Measurements from ENCODE around the gene DDX1. TPM values are rescaled to one million over a fixed set of nuclear protein-coding genes. Genes with fewer than 3 reads are reported as not detected.

The DDX1 gene
- total RNA-seq, 1 experiment from 2014 or later: 62.6 TPM

- Histone ChIP-seq H3K9ac (ENCODE audit: low read length) (no peak overlapping the region), H3K79me2 (ENCODE audit: low read length) (peaks cover 38% of the 10 kb centered on the region), H3K4me1 (ENCODE audit: insufficient read depth, low read length) (peaks cover 18% of the 10 kb centered on the region; the same call in 1 of the 2 replicates), H3K4me2 (ENCODE audit: low read length) (peak overlapping the region; percentile 98; the same call in 1 of the 2 replicates), H2AFZ (ENCODE audit: low read length) (peak overlapping the region; percentile 100; the same call in 1 of the 2 replicates), H3K27me3 (ENCODE audit: low read length) (no peaks in the 10 kb centered on the region), H3K36me3 (ENCODE audit: low read depth, low read length) (no peaks in the 10 kb centered on the region), H4K20me1 (ENCODE audit: low read length) (no peaks in the 10 kb centered on the region), H3F3A (ENCODE audit: low read length, unreplicated experiment) (no peaks in the 10 kb centered on the region), H3K9me3 (ENCODE audit: low read length) (no peaks in the 10 kb centered on the region), H3K4me3 (ENCODE audit: low read length) (no peak overlapping the region), H3K27ac (ENCODE audit: low read length) (no peak overlapping the region), H3K9me2 (replicated peaks; ENCODE audit: low read length) (no peaks in the 10 kb centered on the region)
- POLR2A ChIA-PET (ENCODE audit: unreplicated experiment): no interaction called here
- intact Hi-C loops (cut with micrococcal nuclease): no loop called here
- no peak for TF ChIP-seq EZH2phosphoT487 (IDR thresholded peaks at IDR 0.05; ENCODE audit: borderline replicate concordance, low read length)
- TF ChIP-seq EZH2 (IDR thresholded peaks at IDR 0.05; ENCODE audit: low read length, unreplicated experiment): no peak
- TF ChIP-seq CTCF (conservative IDR thresholded peaks at IDR 0.05; ENCODE audit: low read depth, low read length): no peak
- BruUV-seq (replicated peaks): no TSS peak
- ATAC-seq: no peak
- CTCF ChIA-PET: no interaction called here
- DNase-seq: no peak
Measured at GRCh38 chr2:15562354-15563031, 29.2 kb upstream of the DDX1 start.

- Histone ChIP-seq H3K79me2 (ENCODE audit: low read length) (peaks cover 30% of the 10 kb centered on the region), H3K36me3 (ENCODE audit: low read depth, low read length) (no peaks in the 10 kb centered on the region), H3K9me2 (replicated peaks; ENCODE audit: low read length) (no peaks in the 10 kb centered on the region), H2AFZ (ENCODE audit: low read length) (no peak overlapping the region), H3K4me3 (ENCODE audit: low read length) (no peak overlapping the region), H3K9me3 (ENCODE audit: low read length) (no peaks in the 10 kb centered on the region), H3K27ac (ENCODE audit: low read length) (no peak overlapping the region), H4K20me1 (ENCODE audit: low read length) (no peaks in the 10 kb centered on the region), H3F3A (ENCODE audit: low read length, unreplicated experiment) (no peaks in the 10 kb centered on the region), H3K27me3 (ENCODE audit: low read length) (no peaks in the 10 kb centered on the region), H3K9ac (ENCODE audit: low read length) (no peak overlapping the region), H3K4me1 (ENCODE audit: insufficient read depth, low read length) (peaks cover 13% of the 10 kb centered on the region; the same call in 1 of the 2 replicates), H3K4me2 (ENCODE audit: low read length) (no peak overlapping the region)
- intact Hi-C loops (cut with micrococcal nuclease): no loop called here
- ATAC-seq (no peak), DNase-seq (no peak)
- POLR2A ChIA-PET (ENCODE audit: unreplicated experiment): no interaction called here
- CTCF ChIA-PET: no interaction called here
- no TSS peak for BruUV-seq (replicated peaks)
- TF ChIP-seq EZH2phosphoT487 (IDR thresholded peaks at IDR 0.05; ENCODE audit: borderline replicate concordance, low read length) (no peak), CTCF (conservative IDR thresholded peaks at IDR 0.05; ENCODE audit: low read depth, low read length) (no peak), EZH2 (IDR thresholded peaks at IDR 0.05; ENCODE audit: low read length, unreplicated experiment) (no peak)
Measured at GRCh38 chr2:15563227-15564100, 28.2 kb upstream of the DDX1 start.
